Transverse colon (tissue), 4 donors: ENCODE results near the gene DPY19L2.

Source experiments
- POLR2A ChIP-seq: fragments of 450-650 bp; IDR thresholded peaks from one replicate; pipeline ENCODE4 v1.6.1; 2016; ENCODE audit warnings: antibody characterized with exemption, mild to moderate bottlenecking, moderate library complexity
- POLR2AphosphoS5 ChIP-seq, 3 donors: sonication (generic); formaldehyde crosslinking; IDR thresholded peaks; one replicate each; pipeline ENCODE4 v1.6.1; 2016; ENCODE audit warnings: antibody characterized with exemption in 3 of 3
- TF ChIP-seq, protein P1 (sequence below), 5 experiments: fragments of 200-600 bp in 3 of 5; fragments of 450-650 bp in 2 of 5; sonication (generic) in 3 of 5; IDR thresholded peaks; 1 replicate in 2 of 5; 2 replicates in 3 of 5; pipeline ENCODE4 v1.5.1; 2016 to 2017; ENCODE audit warnings: antibody characterized with exemption in 5 of 5, inconsistent platforms in 3 of 5, mild to moderate bottlenecking in 2 of 5, moderate library complexity in 1 of 5

DNA sequence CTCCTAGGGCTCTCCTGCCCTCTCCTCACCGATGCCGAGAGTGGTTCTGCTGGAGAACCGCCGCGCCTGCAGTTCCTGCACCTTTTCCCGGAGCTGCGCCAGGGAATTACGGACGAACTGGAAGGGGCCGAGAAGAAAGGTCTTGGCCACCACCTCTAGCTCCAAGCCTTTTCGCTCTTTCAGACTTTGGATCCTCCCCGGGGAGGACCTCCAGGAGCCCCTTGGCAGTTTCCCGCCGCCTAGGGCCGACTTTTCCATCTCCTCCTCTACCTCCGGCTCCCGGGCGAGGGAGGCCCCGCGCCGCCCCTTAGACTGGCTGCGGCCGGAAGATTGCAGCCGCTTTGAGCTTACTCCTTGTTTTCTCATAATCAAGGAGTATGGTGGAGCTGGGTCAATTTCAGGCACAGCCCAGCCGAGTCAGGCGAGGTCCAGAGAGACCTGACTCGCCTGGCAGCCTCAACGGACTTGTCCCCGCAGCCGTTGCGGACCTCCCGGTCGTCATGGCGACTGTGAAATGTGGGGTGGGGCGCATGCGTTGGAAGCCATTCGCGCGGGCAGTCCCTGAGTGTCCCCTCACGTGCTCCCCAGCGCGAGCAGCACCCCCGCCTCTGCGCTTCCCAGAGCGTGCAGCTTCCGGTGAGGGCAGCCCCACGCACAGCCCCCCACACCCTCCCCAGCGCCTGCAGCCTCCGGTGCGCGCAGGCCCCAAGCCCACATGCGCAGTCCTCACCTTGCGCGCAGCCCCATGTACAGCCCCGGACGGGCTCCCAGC is at the start of gene DPY19L2:
- TF ChIP-seq POLR2AphosphoS5 (IDR thresholded peaks at IDR 0.05) (no peak), POLR2A (peak; percentile 3)
- TF ChIP-seq, protein P1, sequence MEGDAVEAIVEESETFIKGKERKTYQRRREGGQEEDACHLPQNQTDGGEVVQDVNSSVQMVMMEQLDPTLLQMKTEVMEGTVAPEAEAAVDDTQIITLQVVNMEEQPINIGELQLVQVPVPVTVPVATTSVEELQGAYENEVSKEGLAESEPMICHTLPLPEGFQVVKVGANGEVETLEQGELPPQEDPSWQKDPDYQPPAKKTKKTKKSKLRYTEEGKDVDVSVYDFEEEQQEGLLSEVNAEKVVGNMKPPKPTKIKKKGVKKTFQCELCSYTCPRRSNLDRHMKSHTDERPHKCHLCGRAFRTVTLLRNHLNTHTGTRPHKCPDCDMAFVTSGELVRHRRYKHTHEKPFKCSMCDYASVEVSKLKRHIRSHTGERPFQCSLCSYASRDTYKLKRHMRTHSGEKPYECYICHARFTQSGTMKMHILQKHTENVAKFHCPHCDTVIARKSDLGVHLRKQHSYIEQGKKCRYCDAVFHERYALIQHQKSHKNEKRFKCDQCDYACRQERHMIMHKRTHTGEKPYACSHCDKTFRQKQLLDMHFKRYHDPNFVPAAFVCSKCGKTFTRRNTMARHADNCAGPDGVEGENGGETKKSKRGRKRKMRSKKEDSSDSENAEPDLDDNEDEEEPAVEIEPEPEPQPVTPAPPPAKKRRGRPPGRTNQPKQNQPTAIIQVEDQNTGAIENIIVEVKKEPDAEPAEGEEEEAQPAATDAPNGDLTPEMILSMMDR (IDR thresholded peaks at IDR 0.05), result no peak
